ENCODE measurements around the gene HAS3.
"Not testable (repeated sequence)": the region's sequence is repeated elsewhere in the genome, so short reads cannot be mapped to it uniquely, and the experiment has no call there.

The HAS3 gene

DNA sequence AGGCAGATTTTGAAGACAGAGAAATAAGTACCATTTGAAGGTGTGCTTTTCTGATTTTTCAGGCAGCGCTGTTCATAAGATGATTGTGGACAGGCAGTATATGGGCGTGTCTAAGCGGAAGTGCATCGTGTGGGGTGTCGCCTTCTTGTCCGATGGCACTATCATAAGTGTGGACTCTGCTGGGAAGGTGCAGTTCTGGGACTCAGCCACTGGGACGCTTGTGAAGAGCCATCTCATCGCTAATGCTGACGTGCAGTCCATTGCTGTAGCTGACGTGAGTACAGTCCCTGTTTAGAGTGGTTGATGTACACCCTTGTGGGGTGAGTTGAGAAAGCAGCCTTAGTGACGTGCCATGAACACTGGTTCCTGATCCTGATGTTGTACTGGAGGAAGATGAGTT, 37.7 kb downstream of the HAS3 start:
- DNase-seq (ENCODE audit: low spot score): no peak

DNA sequence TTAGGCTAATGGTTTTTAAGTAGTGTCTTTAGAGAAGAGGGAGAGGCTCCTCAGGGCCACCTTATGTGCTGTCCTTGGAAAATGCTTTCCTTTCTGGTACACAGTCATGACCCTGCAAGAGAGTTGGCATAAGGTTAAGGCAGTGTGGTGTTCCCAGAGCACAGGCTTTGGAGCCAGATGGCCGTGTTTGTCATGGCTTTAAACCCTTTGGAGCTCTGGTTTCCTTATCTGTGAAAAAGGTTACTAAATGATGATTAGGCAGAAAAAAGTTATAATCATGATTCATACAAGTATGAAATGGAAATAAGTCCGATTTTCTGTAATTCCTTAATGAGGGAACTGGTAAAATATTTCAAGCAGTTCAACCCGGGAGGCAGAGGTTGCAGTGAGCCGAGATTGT, 40.2 kb downstream of the HAS3 start:
- DNase-seq (ENCODE audit: low spot score): no peak

- DNase-seq (ENCODE audit: low spot score): not testable (repeated sequence)
Measured at GRCh38 chr16:69149621-69150020, 44.2 kb downstream of the HAS3 start.

GRCh38 chr16:69150146-69150865, 44.9 kb downstream of the HAS3 start:
- peak; percentile 59 for DNase-seq (ENCODE audit: low spot score)

DNA sequence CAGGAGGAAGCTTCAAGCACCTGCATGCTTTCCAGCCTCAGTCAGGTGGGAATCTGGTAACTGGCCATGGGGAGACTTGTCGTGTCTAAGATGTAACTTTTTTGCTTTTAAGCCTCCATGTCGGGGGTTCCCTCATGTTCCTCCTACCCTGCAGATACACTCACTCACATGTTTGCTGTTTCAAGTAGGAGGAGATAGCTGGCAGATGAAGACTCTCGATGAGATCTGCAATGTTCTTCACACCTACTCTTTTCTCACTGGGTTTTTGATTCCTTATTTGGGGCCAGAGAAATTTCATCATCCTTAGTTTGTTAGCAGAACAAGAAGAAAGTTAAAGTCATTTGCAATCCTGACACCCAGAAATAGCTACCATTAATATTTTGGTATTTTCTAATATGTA, 51.7 kb downstream of the HAS3 start:
- peak; percentile 71 for DNase-seq (ENCODE audit: low spot score)

GRCh38 chr16:69160192-69160591, 54.7 kb downstream of the HAS3 start:
- DNase-seq (ENCODE audit: low spot score): no peak

- no peak for DNase-seq (ENCODE audit: low spot score)
Measured at GRCh38 chr16:69165584-69165983, 60.1 kb downstream of the HAS3 start.

DNA sequence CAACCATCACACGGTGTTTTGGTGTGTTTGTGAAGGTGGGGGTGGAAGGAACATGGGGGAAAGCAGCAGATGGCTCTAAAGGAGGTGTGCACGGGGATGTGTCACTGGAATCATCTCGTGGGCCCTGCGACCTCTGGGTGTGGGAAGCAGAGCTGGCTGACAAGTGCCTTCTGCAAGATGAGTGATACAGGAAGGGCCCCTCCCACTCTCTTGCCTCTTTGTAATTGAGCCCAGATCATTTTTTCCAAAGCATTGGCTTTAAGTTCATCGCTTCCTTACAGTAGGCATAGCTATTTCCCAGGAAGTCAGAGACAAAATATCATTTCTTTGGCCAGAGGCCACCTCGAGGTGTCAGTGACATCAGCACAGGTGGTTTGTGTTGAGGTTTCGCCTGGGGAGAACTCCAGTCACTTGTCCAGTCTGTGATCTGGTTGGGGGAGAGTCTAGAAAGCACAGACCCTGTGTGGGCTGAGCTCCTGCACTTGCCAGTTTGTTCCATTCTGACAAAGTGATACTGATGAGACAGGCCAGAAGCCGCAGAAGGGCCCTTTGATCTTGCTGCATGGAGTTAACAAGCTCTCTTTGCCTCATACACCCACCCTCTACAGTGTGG, 60.9 kb downstream of the HAS3 start:
- no peak for DNase-seq (ENCODE audit: low spot score)

DNA sequence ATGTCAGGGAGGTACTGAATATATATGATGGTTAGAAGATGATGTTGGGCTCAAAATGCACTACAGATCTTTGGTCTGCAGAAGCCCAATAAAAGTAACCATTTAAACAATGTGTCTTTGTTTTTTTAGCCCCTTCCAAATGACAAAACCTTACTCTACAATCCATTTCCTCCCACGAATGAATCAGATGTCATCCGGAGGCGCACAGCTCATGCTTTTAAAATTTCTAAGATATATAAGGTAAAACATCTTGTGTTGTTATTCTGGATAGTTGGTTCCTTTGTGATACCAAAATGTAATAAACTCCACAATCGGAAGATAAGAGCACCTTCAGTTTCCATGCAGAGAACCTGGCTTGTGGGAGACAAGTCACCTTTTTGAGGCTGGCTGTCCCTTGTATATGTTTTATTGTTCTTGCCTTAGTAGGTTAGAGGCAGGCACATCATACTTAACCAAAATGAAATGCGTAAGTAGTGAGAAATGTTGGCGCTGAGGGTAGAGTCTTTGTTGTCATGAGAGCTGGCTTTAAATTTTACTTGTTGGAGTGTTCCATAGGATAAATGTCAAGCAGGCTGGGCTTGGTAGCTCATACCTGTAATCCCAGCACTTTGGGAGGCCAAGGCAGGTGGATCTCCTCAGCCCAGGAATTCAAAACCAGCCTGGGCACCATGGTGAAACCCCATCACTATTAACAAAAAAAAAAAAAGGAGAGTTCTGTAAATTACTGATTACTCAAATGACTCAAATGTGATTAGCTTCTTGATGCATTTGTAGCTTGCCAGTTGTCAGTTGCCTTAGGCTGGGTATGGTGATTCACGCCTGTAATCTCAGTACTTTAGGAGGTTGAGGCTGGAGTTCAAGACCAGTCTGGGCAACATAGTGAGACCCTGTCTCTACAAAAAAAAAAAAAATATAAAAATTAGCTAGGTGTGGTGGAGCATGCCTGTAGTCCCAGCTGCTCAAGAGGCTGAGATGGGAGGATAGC, 61.8 kb downstream of the HAS3 start:
- DNase-seq (ENCODE audit: low spot score): no peak
